ENCODE data around the gene CDH24. TPM values are rescaled to one million over a fixed set of nuclear protein-coding genes. Genes with fewer than 3 reads are reported as not detected.
A peak's percentile ranks its signal among the peaks of the same experiment; 100 is the strongest.

Gene CDH24
- total RNA-seq, 1 experiment from 2014 or later, result 9.1 TPM

GRCh38 chr14:23063601-23064000, 6.3 kb upstream of the CDH24 start:
- Histone ChIP-seq H3K27ac (no peak overlapping the region), H3K4me3 (no peak overlapping the region), H3K9me3 (replicated peaks) (no peaks in the 10 kb centered on the region), H3K4me1 (replicated peaks) (peaks cover 19% of the 10 kb centered on the region), H3K27me3 (replicated peaks) (no peaks in the 10 kb centered on the region), H3K36me3 (peaks cover 93% of the 10 kb centered on the region)
- DNase-seq (ENCODE audit: low read depth in 1 of 2, low spot score in 2 of 2), result no peak

- H3K4me3 ChIP-seq, result no peak overlapping the region
- H3K27ac ChIP-seq, result peak overlapping the region; percentile 77
- H3K4me1 ChIP-seq (replicated peaks), result peaks cover 28% of the 10 kb centered on the region
- peak; percentile 91 to 95 for DNase-seq (ENCODE audit: low read depth in 1 of 2, low spot score in 2 of 2)
- no peaks in the 10 kb centered on the region for H3K9me3 ChIP-seq (replicated peaks)
- H3K27me3 ChIP-seq (replicated peaks), result no peaks in the 10 kb centered on the region
- H3K36me3 ChIP-seq, result peaks cover 88% of the 10 kb centered on the region
Measured at GRCh38 chr14:23062002-23062401, 4.7 kb upstream of the CDH24 start.

GRCh38 chr14:23060536-23061260, 3.4 kb upstream of the CDH24 start:
- H3K36me3 ChIP-seq, result peaks cover 76% of the 10 kb centered on the region

GRCh38 chr14:23058654-23059504, 1.6 kb upstream of the CDH24 start:
- no peak for DNase-seq (ENCODE audit: low read depth in 1 of 2, low spot score in 2 of 2)
- Histone ChIP-seq H3K4me1 (replicated peaks) (peaks cover 43% of the 10 kb centered on the region), H3K9me3 (replicated peaks) (no peaks in the 10 kb centered on the region), H3K4me3 (no peak overlapping the region), H3K27me3 (replicated peaks) (no peaks in the 10 kb centered on the region), H3K36me3 (peaks cover 58% of the 10 kb centered on the region), H3K27ac (no peak overlapping the region)

More at GRCh38 chr14:23060536-23061260, 3.4 kb upstream of the CDH24 start:
- H3K27ac ChIP-seq, result no peak overlapping the region
- H3K4me1 ChIP-seq (replicated peaks), result peaks cover 41% of the 10 kb centered on the region
- DNase-seq (ENCODE audit: low read depth in 1 of 2, low spot score in 2 of 2), result no peak
- H3K9me3 ChIP-seq (replicated peaks), result no peaks in the 10 kb centered on the region
- no peaks in the 10 kb centered on the region for H3K27me3 ChIP-seq (replicated peaks)
- H3K4me3 ChIP-seq, result no peak overlapping the region

GRCh38 chr14:23057757-23058653, 685 bp upstream of the CDH24 start:
- Histone ChIP-seq H3K27ac (peak overlapping the region; percentile 26; the same call in 1 of the 2 replicates), H3K4me3 (peak overlapping the region; percentile 61), H3K9me3 (replicated peaks) (no peaks in the 10 kb centered on the region), H3K36me3 (peaks cover 50% of the 10 kb centered on the region), H3K4me1 (replicated peaks) (peaks cover 40% of the 10 kb centered on the region), H3K27me3 (replicated peaks) (no peaks in the 10 kb centered on the region)
- DNase-seq (ENCODE audit: low read depth in 1 of 2, low spot score in 2 of 2), result peak; percentile 83 to 91

- peak overlapping the region; percentile 61 for H3K4me3 ChIP-seq
- no peaks in the 10 kb centered on the region for H3K9me3 ChIP-seq (replicated peaks)
- peaks cover 24% of the 10 kb centered on the region for H3K4me1 ChIP-seq (replicated peaks)
- peaks cover 33% of the 10 kb centered on the region for H3K36me3 ChIP-seq
- H3K27me3 ChIP-seq (replicated peaks), result no peaks in the 10 kb centered on the region
- H3K27ac ChIP-seq, result no peak overlapping the region
- DNase-seq (ENCODE audit: low read depth in 1 of 2, low spot score in 2 of 2), result peak; percentile 79 to 81
Measured at GRCh38 chr14:23056145-23056955, 970 bp downstream of the CDH24 start.

- no peaks in the 10 kb centered on the region for H3K27me3 ChIP-seq (replicated peaks)
- DNase-seq (ENCODE audit: low read depth in 1 of 2, low spot score in 2 of 2), result no peak
- peaks cover 26% of the 10 kb centered on the region for H3K36me3 ChIP-seq
- H3K27ac ChIP-seq, result no peak overlapping the region
- H3K4me3 ChIP-seq, result no peak overlapping the region
- H3K4me1 ChIP-seq (replicated peaks), result peaks cover 24% of the 10 kb centered on the region
- H3K9me3 ChIP-seq (replicated peaks), result no peaks in the 10 kb centered on the region
Measured at GRCh38 chr14:23055621-23056144, 1.6 kb downstream of the CDH24 start.

GRCh38 chr14:23055147-23055550, 2.2 kb downstream of the CDH24 start:
- Histone ChIP-seq H3K27me3 (replicated peaks) (no peaks in the 10 kb centered on the region), H3K36me3 (peaks cover 21% of the 10 kb centered on the region), H3K9me3 (replicated peaks) (no peaks in the 10 kb centered on the region), H3K27ac (no peak overlapping the region), H3K4me1 (replicated peaks) (peaks cover 24% of the 10 kb centered on the region), H3K4me3 (no peak overlapping the region)
- DNase-seq (ENCODE audit: low read depth in 1 of 2, low spot score in 2 of 2), result no peak

- no peaks in the 10 kb centered on the region for H3K9me3 ChIP-seq (replicated peaks)
- H3K36me3 ChIP-seq, result peaks cover 17% of the 10 kb centered on the region
- H3K4me3 ChIP-seq, result no peak overlapping the region
- peak in 1 of 2 experiments; percentile 41 for DNase-seq (ENCODE audit: low read depth in 1 of 2, low spot score in 2 of 2)
- peaks cover 24% of the 10 kb centered on the region for H3K4me1 ChIP-seq (replicated peaks)
- H3K27me3 ChIP-seq (replicated peaks), result no peaks in the 10 kb centered on the region
- no peak overlapping the region for H3K27ac ChIP-seq
Measured at GRCh38 chr14:23054000-23054811, 3.1 kb downstream of the CDH24 start.

GRCh38 chr14:23053426-23053825, 3.9 kb downstream of the CDH24 start:
- H3K36me3 ChIP-seq, result peaks cover 10% of the 10 kb centered on the region; the same call in 1 of the 2 replicates
- no peaks in the 10 kb centered on the region for H3K27me3 ChIP-seq (replicated peaks)
- peaks cover 24% of the 10 kb centered on the region for H3K4me1 ChIP-seq (replicated peaks)
- no peak overlapping the region for H3K27ac ChIP-seq
- no peak overlapping the region for H3K4me3 ChIP-seq
- no peaks in the 10 kb centered on the region for H3K9me3 ChIP-seq (replicated peaks)
- no peak for DNase-seq (ENCODE audit: low read depth in 1 of 2, low spot score in 2 of 2)

- Histone ChIP-seq H3K36me3 (peaks cover 5% of the 10 kb centered on the region), H3K27ac (no peak overlapping the region), H3K4me3 (no peak overlapping the region), H3K4me1 (replicated peaks) (peaks cover 17% of the 10 kb centered on the region), H3K9me3 (replicated peaks) (no peaks in the 10 kb centered on the region), H3K27me3 (replicated peaks) (no peaks in the 10 kb centered on the region)
- DNase-seq (ENCODE audit: low read depth in 1 of 2, low spot score in 2 of 2), result no peak
Measured at GRCh38 chr14:23052671-23053070, 4.6 kb downstream of the CDH24 start.

- H3K9me3 ChIP-seq (replicated peaks), result no peaks in the 10 kb centered on the region
- no peak for DNase-seq (ENCODE audit: low read depth in 1 of 2, low spot score in 2 of 2)
- H3K4me1 ChIP-seq (replicated peaks), result peaks cover 19% of the 10 kb centered on the region
- no peak overlapping the region for H3K27ac ChIP-seq
- no peaks in the 10 kb centered on the region for H3K27me3 ChIP-seq (replicated peaks)
- H3K36me3 ChIP-seq, result peaks cover 7% of the 10 kb centered on the region
- H3K4me3 ChIP-seq, result no peak overlapping the region
Measured at GRCh38 chr14:23052182-23052623, 5.1 kb downstream of the CDH24 start.

All from SJSA1 (cell line).